ENCODE results near the gene STAT3.
A peak's percentile ranks its signal among the peaks of the same experiment; 100 is the strongest.
"Not testable (repeated sequence)": the region's sequence is repeated elsewhere in the genome, so short reads cannot be mapped to it uniquely, and the experiment has no call there.

Gene STAT3

DNA sequence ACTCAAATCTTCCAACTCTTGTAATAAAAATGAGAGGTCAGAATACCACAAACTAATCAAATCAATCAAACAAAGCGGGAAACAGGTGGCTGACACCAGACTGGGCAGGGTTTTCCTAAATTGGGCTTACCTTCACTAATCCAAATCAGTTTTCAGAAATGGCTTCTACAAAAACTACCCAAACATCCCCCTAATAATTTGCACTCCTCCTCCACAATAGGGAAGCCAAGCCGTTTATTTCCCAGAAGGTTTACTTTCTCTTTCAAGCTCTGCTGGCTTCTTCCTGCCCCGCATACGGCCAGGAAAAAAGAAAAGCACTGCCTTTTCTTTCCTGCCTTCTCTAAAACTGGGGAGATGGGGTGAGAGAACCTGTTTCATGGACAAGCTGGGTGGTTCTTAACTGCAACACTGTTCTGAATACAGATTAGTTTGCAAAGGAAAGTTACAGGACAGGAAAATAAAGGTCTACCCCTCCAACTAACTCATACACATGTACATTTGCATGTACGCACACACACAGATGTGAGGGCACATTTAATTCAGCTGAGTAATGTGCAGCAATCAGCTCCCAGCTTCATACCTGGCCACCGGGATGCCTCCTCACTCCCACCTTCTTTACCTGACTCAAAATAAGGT is 9.2 kb downstream of the STAT3 start:
- 63% methylated on average over 6 of the region's 6 CpGs for WGBS
- Histone ChIP-seq H3K27me3 (ENCODE audit: insufficient read depth, low read length) (no peaks in the 10 kb centered on the region), H3K4me1 (ENCODE audit: insufficient read depth, low read length) (peaks cover 29% of the 10 kb centered on the region), H3K4me3 (ENCODE audit: low read length) (0 out of 2 replicates have a peak overlapping the region, but pooled peaks have one; percentile 0), H3K9me3 (ENCODE audit: insufficient read depth, low read depth, low read length) (no peaks in the 10 kb centered on the region), H3K9ac (ENCODE audit: low read depth, low read length) (0 out of 2 replicates have a peak overlapping the region, but pooled peaks have one; percentile 5), H3K36me3 (ENCODE audit: insufficient read depth, low read length) (peaks cover 5% of the 10 kb centered on the region; the same call in 1 of the 2 replicates), H3K27ac (ENCODE audit: low read depth, low read length) (peak overlapping the region; percentile 23; the same call in 1 of the 2 replicates)

DNA sequence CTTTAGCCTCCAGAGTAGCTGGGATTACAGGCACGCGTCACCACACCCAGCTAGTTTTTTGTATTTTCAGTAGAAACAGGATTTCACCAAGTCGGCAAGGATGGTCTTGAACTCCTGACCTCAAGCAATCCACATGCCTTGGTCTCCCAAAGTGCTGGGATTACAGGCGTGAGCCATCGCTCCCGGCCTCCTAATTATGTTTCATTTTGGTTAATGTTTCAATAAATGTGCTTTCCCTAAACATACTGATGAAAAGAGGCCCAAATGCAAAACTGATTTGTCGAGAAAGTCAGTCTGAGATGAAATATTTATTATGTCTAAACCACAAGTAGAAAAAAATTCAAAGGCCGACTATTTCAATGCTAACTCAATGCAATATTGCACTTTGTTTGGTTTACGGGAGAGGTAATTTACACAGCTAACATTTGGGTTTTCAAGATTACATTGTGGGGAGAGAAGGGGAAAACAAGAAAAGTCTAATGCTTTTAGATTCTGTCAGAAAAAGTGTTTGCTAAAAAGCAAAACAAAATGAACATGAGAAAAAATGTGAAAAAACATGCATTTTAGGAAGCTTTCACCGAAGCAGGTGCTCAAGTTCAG is 9.8 kb downstream of the STAT3 start:
- Histone ChIP-seq H3K4me3 (ENCODE audit: low read length) (no peak overlapping the region), H3K4me1 (ENCODE audit: insufficient read depth, low read length) (peaks cover 29% of the 10 kb centered on the region), H3K9me3 (ENCODE audit: insufficient read depth, low read depth, low read length) (no peaks in the 10 kb centered on the region), H3K36me3 (ENCODE audit: insufficient read depth, low read length) (peaks cover 4% of the 10 kb centered on the region; the same call in 1 of the 2 replicates), H3K27me3 (ENCODE audit: insufficient read depth, low read length) (no peaks in the 10 kb centered on the region), H3K27ac (ENCODE audit: low read depth, low read length) (peak overlapping the region; percentile 23; the same call in 1 of the 2 replicates), H3K9ac (ENCODE audit: low read depth, low read length) (no peak overlapping the region)
- 92% methylated on average over 10 of the region's 10 CpGs for WGBS

DNA sequence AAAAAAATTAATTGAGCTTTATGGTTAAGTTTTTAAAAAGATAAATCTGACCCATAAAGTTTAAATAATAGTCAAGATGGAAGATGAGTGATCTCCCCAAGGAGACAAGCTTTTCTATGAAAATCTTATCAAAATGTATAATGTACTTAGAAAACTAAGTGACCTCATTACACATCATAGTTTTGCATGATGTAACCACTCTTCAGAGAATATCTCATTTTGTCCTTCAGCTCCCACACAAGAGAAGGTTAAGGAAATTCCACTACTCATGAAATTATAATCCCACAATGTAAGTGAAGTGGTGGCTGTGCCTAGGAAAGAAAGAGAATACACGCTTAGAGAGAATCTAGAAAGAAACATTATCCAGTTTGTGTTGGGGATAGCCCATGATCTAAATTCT is 14.3 kb downstream of the STAT3 start:
- peaks cover 7% of the 10 kb centered on the region for H3K9me3 ChIP-seq (ENCODE audit: insufficient read depth, low read depth, low read length)
- H3K36me3 ChIP-seq (ENCODE audit: insufficient read depth, low read length): peaks cover 15% of the 10 kb centered on the region
- H3K27ac ChIP-seq (ENCODE audit: low read depth, low read length): no peak overlapping the region
- peaks cover 14% of the 10 kb centered on the region for H3K4me1 ChIP-seq (ENCODE audit: insufficient read depth, low read length)
- no peak overlapping the region for H3K9ac ChIP-seq (ENCODE audit: low read depth, low read length)
- H3K27me3 ChIP-seq (ENCODE audit: insufficient read depth, low read length): no peaks in the 10 kb centered on the region
- H3K4me3 ChIP-seq (ENCODE audit: low read length): no peak overlapping the region
- no CpG with 5 or more reads among the region's 1 CpG for WGBS

DNA sequence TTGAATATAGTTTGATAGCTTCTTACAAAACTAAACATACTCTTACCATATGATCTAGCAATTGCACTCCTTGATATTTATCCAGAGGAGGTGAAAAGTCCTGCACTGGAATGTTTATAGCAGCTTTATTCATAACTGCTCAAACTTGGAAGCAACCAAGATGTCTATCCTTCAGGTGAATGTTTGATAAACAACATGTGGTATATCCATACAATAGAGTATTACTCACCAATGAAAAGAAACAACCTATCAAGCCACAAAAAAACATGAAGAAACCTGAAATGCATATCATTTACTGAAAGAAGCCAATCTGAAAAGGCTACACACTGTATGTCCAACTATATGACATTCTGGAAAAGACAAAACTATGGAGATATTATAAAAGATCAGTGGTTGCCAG is 16.1 kb downstream of the STAT3 start:
- Histone ChIP-seq H3K9me3 (ENCODE audit: insufficient read depth, low read depth, low read length) (peaks cover 7% of the 10 kb centered on the region), H3K27ac (ENCODE audit: low read depth, low read length) (no peak overlapping the region), H3K4me3 (ENCODE audit: low read length) (no peak overlapping the region), H3K9ac (ENCODE audit: low read depth, low read length) (no peak overlapping the region), H3K27me3 (ENCODE audit: insufficient read depth, low read length) (no peaks in the 10 kb centered on the region), H3K36me3 (ENCODE audit: insufficient read depth, low read length) (peaks cover 15% of the 10 kb centered on the region), H3K4me1 (ENCODE audit: insufficient read depth, low read length) (peaks cover 21% of the 10 kb centered on the region)

DNA sequence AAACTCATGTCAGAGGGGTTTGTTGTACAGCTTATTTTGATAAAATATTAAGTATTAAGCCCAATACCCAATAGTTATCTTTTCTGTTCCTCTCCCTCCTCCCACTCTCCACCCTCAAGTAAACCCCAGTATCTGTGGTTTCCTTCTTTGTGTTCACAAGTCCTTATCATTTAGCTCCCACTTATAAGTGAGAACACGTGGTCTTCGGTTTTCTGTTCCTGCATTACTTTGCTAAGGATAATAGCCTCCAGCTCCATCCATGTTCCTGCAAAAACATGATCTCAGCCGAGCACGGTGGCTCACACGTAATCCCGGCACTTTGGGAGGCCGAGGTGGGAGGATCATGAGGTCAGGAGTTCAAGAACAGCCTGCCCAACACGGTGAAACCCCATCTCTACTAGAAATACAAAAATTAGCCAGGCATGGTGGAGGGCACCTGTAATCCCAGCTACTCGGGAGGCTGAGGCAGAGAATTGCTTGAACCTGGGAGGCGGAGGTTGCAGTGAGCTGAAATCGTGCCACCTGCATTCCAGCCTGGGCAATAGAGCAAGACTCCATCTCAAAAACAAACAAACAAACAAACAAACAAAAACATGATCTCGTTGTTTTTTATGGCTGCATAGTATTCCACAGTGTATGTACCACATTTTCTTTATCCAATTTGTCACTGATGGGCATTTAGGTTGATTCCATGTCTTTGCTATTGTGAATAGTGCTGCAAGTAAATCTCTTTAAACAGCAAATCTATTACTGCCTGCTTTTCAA is 19.3 kb downstream of the STAT3 start:
- not testable (repeated sequence) for H3K9ac ChIP-seq (ENCODE audit: low read depth, low read length); H3K27me3 ChIP-seq (ENCODE audit: insufficient read depth, low read length); H3K4me3 ChIP-seq (ENCODE audit: low read length); H3K27ac ChIP-seq (ENCODE audit: low read depth, low read length); H3K9me3 ChIP-seq (ENCODE audit: insufficient read depth, low read depth, low read length)
- WGBS: 87% methylated on average over 12 of the region's 12 CpGs
- peaks cover 18% of the 10 kb centered on the region for H3K36me3 ChIP-seq (ENCODE audit: insufficient read depth, low read length)
- H3K4me1 ChIP-seq (ENCODE audit: insufficient read depth, low read length): peaks cover 13% of the 10 kb centered on the region

DNA sequence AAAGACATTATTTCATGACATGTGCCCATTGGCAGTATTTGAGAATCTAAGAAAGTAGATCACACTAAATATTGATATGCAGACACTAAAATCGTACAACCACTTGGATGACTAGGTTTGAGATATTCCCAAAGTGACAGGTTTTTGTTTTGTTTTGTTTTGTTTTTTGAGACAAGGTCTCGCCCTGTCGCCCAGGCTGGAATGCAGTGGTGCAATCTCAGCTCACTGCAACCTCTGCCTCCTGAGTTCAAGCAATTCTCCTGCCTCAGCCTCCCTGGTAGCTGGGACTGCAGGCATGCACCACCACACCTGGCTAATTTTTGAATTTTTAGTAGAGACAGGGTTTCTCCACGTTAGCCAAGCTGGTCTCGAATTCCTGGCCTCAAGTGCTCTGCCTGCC is 19.9 kb downstream of the STAT3 start:
- H3K4me1 ChIP-seq (ENCODE audit: insufficient read depth, low read length): peaks cover 13% of the 10 kb centered on the region
- 84% methylated on average over 5 of the region's 5 CpGs for WGBS
- H3K9me3 ChIP-seq (ENCODE audit: insufficient read depth, low read depth, low read length); H3K27me3 ChIP-seq (ENCODE audit: insufficient read depth, low read length); H3K27ac ChIP-seq (ENCODE audit: low read depth, low read length); H3K9ac ChIP-seq (ENCODE audit: low read depth, low read length); H3K4me3 ChIP-seq (ENCODE audit: low read length): not testable (repeated sequence)
- H3K36me3 ChIP-seq (ENCODE audit: insufficient read depth, low read length): peaks cover 16% of the 10 kb centered on the region

DNA sequence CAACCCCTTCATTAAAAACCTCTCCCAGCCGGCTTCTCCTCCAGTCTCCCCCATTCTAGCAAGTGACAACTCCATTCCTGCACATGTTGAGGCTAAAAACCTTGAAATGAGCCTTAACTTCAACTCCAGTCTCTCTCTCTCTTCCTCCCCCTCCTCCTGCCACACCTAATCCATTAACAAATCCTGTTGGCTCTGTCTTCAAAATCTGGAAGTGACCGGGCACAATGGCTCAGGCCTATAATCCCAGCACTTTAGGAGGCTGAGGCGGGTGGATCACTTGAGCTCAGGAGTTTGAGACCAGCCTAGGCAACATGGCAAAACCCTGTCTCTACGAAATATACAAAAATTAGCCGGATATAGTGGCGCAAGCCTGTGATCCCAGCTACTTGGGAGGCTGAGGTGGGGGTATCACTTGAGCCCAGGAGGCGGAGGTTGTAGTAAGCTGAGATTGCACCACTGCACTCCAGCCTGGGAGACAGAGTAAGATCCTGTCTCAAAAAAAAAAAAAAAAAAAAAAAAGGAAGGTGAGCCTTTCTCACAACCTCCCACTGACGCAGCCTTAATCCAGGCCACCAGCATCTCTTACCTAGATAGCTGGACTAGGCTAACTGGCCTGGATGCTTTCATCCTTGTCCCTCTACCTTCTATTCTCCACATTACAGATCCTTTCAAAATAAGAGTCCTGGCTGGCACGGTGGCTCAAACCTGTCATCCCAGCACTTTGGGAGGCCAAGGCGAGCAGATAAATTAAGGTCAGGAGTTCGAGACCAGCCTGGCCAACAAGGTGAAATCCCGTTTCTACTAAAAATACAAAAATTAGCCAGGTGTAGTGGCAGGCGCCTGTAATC is 21.8 kb downstream of the STAT3 start:
- H3K4me3 ChIP-seq (ENCODE audit: low read length); H3K36me3 ChIP-seq (ENCODE audit: insufficient read depth, low read length); H3K27ac ChIP-seq (ENCODE audit: low read depth, low read length); H3K27me3 ChIP-seq (ENCODE audit: insufficient read depth, low read length); H3K9me3 ChIP-seq (ENCODE audit: insufficient read depth, low read depth, low read length); H3K9ac ChIP-seq (ENCODE audit: low read depth, low read length): not testable (repeated sequence)
- WGBS: 72% methylated on average over 13 of the region's 13 CpGs
- H3K4me1 ChIP-seq (ENCODE audit: insufficient read depth, low read length): peaks cover 26% of the 10 kb centered on the region

DNA sequence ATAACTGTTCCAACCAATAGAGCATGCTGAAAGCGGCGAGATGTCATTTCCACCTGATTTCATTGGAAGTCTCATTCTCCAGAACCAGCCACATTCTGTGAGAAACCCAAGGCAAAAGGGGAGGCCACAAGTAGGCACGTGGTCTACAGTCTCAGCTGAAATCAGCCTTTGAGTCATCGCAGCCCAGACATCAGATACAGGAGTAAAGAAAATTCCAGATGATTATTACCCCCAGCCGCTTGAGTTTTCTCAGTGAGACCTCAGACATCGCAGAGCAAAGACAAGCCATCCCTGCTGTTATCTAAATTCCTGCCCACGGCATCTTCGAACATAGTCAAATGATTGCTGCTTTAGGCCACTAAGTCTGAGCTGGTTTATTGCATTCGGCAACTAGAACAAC is 23.1 kb downstream of the STAT3 start:
- Histone ChIP-seq H3K36me3 (ENCODE audit: insufficient read depth, low read length) (0 out of 2 replicates have a peak, but pooled peaks cover 3% of the 10 kb centered on the region), H3K9me3 (ENCODE audit: insufficient read depth, low read depth, low read length) (no peaks in the 10 kb centered on the region), H3K27ac (ENCODE audit: low read depth, low read length) (no peak overlapping the region), H3K4me3 (ENCODE audit: low read length) (no peak overlapping the region), H3K27me3 (ENCODE audit: insufficient read depth, low read length) (no peaks in the 10 kb centered on the region), H3K9ac (ENCODE audit: low read depth, low read length) (no peak overlapping the region), H3K4me1 (ENCODE audit: insufficient read depth, low read length) (peaks cover 28% of the 10 kb centered on the region)
- 93% methylated on average over 8 of the region's 9 CpGs for WGBS

DNA sequence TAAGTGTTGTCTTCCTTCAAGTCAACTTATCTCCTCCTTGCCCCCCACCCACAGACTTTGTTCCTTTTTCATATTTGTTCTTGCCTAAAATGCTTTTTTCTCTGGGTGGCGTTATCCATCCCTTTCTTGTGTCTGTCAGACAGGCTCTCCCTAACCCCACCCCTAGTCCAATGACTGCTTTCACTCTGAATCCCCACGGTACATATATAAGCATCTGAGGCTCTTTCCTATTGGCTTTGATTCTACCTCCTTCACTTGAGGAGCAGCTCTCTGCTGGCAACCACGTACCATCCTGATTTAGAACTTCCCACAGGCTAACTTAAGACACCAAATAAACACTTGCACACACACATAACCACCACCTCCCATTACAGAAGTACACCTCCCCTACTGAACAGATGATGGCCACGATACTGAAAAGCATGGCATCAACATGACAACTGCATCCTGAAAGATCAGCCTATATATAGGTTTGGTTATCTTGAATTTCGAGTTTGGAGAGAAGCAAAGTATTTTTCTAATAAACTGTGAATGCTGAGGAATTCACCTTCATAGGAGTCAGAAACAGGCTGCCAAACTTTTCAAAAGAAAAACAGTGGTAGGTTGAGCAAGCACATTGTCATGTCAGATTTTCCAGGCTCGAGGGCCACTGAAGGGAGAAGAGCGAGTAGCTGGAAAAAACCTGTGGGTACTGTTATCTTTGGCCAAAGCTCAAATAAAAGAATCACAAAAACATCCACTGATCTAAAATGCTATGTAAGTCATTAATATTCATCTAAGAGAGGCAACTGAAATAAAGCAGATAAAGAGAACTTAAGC is 24.3 kb downstream of the STAT3 start:
- Histone ChIP-seq H3K9me3 (ENCODE audit: insufficient read depth, low read depth, low read length) (no peaks in the 10 kb centered on the region), H3K27ac (ENCODE audit: low read depth, low read length) (no peak overlapping the region), H3K4me3 (ENCODE audit: low read length) (no peak overlapping the region), H3K36me3 (ENCODE audit: insufficient read depth, low read length) (0 out of 2 replicates have a peak, but pooled peaks cover 3% of the 10 kb centered on the region), H3K27me3 (ENCODE audit: insufficient read depth, low read length) (no peaks in the 10 kb centered on the region), H3K4me1 (ENCODE audit: insufficient read depth, low read length) (peaks cover 28% of the 10 kb centered on the region), H3K9ac (ENCODE audit: low read depth, low read length) (no peak overlapping the region)
- WGBS: 93% methylated on average over 7 of the region's 7 CpGs

DNA sequence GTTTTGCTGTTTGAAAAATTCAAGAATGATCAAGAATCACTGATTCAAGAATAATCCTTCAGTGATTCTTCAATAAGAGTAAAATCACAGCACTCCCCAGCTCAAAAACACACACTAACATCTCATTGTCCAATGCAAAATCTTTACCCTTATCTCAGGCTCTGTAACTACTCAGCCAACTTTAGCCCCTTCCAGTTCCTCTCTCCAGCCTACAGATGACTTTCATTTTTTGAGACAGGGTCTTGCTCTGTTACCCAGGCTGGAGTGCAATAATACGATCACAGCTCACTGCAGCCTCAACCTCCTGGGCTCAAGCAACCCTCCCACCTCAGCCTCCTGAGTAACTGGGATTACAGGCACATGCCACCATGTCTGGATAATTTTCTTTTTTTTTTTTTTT is 25.0 kb downstream of the STAT3 start:
- 93% methylated on average over 1 of the region's 1 CpG for WGBS
- Histone ChIP-seq H3K9ac (ENCODE audit: low read depth, low read length) (no peak overlapping the region), H3K4me3 (ENCODE audit: low read length) (no peak overlapping the region), H3K36me3 (ENCODE audit: insufficient read depth, low read length) (0 out of 2 replicates have a peak, but pooled peaks cover 3% of the 10 kb centered on the region), H3K27ac (ENCODE audit: low read depth, low read length) (no peak overlapping the region), H3K4me1 (ENCODE audit: insufficient read depth, low read length) (peaks cover 27% of the 10 kb centered on the region), H3K9me3 (ENCODE audit: insufficient read depth, low read depth, low read length) (no peaks in the 10 kb centered on the region), H3K27me3 (ENCODE audit: insufficient read depth, low read length) (no peaks in the 10 kb centered on the region)
